SK-N-MC (cell line): ENCODE data around the gene RLF.

ENCODE experiments used
- EZH2 ChIP-seq: fragments of 200-600 bp; sonication (generic); IDR thresholded peaks from one replicate; pipeline ENCODE4 v1.6.1; 2017; ENCODE audit warnings: antibody characterized with exemption
- FOXP2 ChIP-seq: optimal IDR thresholded peaks from 2 replicates; pipeline ENCODE3; 2011; ENCODE audit warnings: mild to moderate bottlenecking, moderate library complexity; ENCODE audit not compliant: insufficient read depth; ENCODE audit errors: extremely low read length, control extremely low read depth
- POLR2AphosphoS5 ChIP-seq: IDR thresholded peaks from 2 replicates; pipeline ENCODE4 v1.6.1; 2012; ENCODE audit warnings: mild to moderate bottlenecking, low read depth, low read length, borderline replicate concordance

GRCh38 chr1:40197656-40198055 lies 36.5 kb downstream of the RLF start:
- TF ChIP-seq POLR2AphosphoS5 (no peak), EZH2 (no peak), FOXP2 (no peak)
